Gastroesophageal sphincter (tissue), 3 donors: Measurements from ENCODE around the gene CLTC.

Experiments
- CTCF ChIP-seq, 4 experiments: fragments of 200-600 bp in 2 of 4; fragments of 450-650 bp in 2 of 4; sonication (generic) in 1 of 4; IDR thresholded peaks; one replicate each; pipeline ENCODE4 v1.5.1; 2017 to 2019; ENCODE audit warnings: antibody characterized with exemption in 4 of 4, mild to moderate bottlenecking in 2 of 4, moderate library complexity in 2 of 4
- EP300 ChIP-seq: sonication (generic); formaldehyde crosslinking; IDR thresholded peaks from one replicate; pipeline ENCODE4 v1.6.1; 2017; ENCODE audit warnings: antibody characterized with exemption, mild to moderate bottlenecking
- POLR2A ChIP-seq, 2 donors: fragments of 450-650 bp; IDR thresholded peaks; one replicate each; pipeline ENCODE4 v1.6.1; 2017; ENCODE audit warnings: antibody characterized with exemption in 2 of 2, mild to moderate bottlenecking in 2 of 2, moderate library complexity in 1 of 2

GRCh38 chr17:59643159-59644140 lies 23.8 kb downstream of the CLTC start:
- TF ChIP-seq EP300: no peak
- no peak for TF ChIP-seq CTCF (IDR thresholded peaks at IDR 0.05)
- no peak for TF ChIP-seq POLR2A (IDR thresholded peaks at IDR 0.05)
